HG02678 (cell line): ENCODE results near the gene COPG1.

ENCODE experiments used
- ATAC-seq: cut with Tn5 transposase; IDR thresholded peaks from one replicate; pipeline ENCODE4 v1.9.1; 2021; ENCODE audit warnings: mild to moderate bottlenecking, moderate library complexity; ENCODE audit not compliant: unreplicated experiment

COPG1 gene

DNA sequence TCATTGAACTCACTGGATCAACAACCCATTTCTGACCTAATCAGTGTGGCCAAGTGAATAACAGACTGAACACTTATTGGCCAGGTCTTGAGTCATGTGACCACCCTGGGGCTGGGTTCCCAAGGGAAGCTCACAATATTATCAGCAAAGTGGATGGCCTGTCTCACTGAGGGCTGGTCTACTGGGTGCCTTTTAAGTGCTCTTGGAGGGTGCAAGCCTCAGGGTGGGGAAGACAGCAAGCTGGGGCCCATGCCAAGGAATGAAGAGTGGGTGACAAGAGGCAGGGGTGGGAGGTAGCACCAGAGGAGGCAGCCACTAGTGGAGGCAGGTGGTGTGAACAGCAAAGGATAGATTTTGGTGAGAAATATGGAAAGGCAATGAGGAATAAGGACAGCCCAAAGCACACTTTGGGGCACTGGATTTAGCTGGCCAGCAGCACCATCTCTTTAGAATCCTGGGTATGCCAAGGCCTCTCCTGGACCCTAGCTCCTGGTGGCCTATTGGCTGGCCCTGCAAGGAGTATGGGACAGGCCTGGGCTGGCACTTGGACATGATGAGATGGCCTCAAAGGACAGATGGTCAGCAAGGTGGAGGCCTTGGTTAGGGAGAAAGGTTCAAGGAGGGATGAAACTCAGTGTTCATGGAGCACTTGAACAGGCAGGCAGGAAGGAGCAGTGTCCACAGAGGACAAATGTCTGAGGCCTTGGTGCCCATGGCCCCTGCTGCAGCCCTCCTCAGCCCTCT, 63.4 kb downstream of the COPG1 start:
- no peak for ATAC-seq

DNA sequence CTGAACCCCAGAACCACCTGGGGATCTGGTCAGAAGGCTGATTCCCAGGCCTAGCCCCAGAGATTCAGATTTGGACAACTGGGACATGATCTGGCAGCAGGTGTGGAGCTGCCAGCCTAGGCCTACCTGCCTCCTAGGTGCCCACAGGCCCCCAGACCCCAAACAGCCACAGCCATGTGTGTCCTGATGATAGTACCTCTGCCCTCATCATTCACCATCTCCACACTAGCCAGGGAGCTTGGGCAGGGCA, 63.9 kb downstream of the COPG1 start:
- ATAC-seq: no peak

DNA sequence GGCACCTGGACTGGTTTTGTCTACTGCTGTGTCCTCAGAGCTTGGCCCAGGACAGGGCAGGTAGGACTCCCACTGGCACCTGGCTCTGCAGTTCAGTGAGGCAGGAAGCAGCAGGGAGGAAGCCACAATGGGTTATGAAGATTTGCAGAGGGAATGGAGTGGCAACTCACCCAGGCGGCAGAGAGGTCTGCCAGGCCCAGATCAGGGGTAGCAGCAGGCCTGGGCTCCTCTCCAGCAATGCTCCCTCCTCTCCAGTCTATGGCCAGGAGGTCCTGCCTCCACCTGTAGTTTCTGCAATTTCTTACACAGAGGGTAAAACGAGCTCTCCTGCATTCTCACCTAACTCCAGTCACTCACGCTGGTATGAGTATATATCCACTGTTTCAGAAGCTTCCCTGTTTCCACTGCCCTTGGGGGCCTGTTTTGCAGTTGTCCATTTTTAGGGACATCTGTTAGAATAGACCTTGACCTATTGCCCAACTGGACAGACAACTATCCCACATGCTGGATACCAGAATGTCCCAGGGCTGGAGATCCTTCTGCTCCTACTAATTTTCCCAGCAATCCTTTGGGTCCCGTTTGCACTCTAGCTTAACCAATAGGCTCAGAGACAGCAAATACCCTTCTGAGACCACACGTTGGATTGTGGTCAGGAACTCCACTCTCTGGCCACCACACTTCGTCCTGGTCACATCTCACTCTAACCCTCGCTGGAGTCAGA, 64.4 kb downstream of the COPG1 start:
- no peak for ATAC-seq

DNA sequence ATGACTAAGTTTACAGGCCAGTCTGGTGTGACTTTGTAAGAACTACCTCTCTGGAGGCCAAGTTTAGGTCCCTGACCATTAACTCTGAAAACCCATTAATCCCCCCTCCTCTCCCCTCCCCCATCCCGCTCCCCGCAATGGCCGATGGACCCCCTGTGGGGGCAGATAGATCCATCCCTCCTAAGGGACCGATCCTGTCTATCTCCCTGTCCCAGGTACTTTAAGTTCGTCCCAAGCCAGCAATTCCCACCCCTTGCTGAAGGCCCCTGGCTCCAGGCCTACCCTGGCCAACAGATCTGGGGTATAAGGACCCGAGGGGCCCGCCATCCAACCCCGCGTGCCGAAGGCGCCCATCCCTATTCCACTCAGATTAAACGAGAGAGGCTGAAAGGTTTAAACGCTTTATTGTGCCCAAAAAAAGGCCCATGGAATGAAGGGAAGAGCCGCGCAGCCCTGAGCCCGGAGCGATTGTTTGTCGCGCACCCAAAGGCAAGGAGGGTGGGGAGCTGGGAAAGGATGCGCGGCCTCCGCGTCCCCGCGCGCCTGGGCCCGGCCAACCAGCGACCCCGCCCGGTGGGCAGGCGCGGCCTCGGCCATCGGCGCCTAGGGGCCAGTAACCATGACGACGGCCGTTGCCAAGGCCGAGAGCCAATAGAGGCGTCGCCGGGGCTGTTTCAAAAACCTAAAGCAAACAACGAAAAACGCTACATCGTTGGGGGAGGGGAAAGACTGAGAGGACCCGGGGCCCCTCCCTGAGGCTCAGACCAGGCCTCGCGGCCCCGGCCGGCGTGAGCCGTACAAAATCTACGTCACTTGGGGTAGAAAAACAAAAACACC, 65.2 kb downstream of the COPG1 start:
- ATAC-seq: no peak

DNA sequence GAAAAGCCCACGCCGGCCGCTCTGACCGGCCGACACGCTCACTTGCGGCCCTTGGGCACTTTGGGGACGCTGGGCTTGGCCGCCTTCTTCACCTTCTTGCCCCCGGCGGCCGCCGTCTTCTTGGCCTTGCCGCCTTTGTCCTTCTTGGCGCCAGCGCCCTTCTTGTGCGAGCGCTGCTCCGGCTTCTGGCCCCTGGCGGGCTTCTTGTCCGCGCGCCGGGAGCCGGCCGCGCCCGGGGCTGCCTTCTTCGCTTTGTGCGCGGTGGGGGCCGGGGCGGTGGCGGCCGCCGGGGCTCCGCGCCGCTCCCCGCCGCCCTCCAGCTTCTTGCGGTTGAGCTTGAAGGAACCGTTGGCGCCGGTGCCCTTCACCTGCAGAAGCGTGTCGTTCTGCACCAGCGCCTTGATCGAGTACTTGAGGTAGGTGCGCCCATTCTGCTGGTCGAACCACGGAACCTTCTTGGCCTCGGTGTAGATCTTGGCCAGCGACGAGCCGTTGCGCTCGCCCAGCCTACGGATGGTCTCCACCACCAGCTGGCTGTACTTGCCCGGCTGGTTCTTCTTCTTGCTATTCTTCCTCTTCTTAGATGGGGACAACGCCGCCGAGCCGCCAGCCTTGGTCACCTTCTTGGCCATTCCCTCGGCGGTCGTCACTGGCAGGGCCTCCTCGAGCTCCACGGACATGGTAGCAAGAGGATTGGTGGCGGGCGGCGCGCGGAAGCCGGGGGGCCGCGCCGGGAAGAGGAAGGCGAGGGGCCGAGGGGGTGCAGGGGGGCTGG, 66.0 kb downstream of the COPG1 start:
- ATAC-seq: no peak

DNA sequence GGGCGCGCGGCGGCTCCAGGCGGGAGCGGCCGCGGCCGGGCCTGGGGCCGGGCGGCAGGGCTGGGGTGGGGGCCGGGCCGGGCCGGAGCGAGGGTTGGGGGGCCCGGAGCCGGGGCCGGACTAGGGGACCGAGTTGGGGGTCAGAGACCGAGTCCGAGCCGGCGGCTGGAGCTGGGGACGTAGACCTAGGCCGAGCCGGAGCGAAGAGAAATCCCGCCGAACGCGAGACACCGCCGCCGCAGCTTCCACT, 66.5 kb downstream of the COPG1 start:
- ATAC-seq: no peak

DNA sequence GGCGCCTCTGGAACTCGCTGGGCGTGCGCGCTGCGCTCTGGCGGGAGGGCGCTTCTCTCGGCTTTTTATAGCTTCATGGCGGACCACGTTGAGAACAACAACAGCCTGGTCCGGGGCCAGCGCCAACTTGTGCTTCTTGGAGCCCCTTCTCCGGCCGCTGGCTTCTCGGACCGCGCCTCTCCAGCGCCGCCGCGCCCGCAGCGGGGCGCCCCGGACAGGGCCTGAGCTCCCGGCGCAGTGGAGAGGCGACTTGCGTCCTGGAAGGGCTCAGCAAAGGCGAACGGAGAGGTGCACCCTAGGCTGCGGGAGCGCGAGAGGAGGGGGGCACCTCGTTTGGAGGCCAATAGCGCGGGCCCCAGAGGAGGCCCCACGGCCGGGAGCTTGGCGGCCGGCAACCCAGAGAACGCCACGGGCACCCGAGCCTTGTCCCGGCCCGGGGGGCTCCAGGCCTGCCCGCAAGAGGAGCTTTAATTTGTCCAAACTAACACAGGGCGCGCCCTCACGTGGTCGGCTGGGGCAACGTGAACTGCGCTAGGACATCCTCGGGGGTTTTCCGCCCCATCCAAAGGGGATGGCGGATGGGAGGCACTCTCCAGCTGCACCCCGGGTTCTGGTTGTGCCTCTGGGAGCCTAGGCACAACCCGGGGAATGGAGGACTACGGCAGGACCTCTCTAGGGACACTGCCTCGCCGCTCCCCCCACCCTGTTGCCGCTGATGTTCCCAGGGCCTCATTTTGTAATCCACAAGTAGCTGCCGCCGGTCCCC, 67.0 kb downstream of the COPG1 start:
- ATAC-seq: peak; percentile 39

DNA sequence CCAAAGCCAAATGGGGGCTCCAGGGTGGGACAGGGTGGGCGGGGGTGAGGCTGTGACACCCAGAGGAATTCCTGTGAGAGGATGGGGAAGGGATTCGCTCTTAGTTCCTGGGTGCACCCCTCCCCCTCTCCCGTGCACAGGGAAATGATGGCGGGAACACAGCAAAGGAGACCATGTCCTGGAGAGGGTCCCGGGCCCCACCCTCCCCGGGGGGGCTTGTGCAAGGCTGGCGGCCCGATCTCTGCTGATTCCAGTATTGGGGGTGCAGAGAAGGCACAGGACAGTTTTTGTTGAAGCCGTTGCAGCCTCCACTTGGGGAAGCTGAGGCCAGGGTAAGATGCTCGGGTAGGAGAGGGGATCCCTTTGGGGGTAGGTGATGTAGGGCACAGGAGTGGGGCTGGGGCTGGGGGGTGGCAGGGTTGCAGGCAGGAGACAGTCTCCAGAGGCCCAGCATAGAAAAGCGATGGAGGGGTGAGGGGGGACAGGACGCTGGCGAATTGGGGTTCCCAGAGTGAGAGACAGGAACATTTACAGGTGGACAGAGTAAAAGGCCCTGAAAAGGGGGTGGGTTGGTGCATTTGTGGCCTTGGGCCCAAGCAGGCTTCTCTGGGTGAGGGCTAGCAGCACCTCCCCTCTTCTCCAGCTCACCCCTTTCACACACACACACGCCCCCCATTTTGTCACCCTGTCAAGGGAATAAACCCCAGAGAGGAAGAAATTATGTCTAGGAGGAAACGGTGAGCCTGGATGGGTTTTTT, 67.8 kb downstream of the COPG1 start:
- ATAC-seq: no peak

DNA sequence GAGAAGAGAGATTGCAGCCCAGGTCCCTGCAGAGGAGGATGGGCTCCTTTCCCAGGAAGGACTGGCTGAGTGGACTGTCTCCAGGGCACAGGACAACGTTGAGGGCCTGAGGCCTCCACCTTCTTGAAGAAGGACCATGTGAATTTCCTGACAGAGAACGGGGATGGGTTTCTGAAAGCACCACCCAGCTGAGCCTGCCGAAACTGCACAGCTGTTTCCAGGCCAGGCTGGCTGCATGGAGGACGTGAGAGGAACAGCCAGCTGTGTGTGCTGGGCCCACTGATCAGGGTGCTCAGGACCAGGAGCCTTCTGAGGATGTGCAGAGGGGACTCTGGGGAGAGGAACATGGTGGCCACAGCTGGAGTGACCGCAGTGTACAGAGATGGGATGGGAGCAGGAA, 68.4 kb downstream of the COPG1 start:
- no peak for ATAC-seq

DNA sequence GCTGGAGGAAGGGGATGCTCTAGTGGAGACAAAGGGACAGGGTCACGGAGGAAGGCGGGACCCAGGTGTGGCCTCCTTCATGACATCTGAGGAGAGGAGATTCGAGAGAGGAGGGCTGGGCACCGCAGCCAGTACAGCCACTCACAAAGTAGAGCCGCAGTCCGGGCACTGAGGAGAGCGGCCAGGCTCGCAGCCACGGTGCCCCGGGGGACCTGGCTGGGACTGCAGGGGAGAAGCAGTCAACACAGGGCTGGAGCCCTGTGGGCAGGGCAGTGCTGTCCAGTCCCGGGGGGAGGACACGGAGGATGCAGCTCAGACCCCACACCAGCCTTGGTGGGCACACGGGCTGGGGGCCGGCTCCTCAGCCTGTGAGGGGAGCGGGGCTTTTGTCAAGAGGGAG, 69.5 kb downstream of the COPG1 start:
- no peak for ATAC-seq

DNA sequence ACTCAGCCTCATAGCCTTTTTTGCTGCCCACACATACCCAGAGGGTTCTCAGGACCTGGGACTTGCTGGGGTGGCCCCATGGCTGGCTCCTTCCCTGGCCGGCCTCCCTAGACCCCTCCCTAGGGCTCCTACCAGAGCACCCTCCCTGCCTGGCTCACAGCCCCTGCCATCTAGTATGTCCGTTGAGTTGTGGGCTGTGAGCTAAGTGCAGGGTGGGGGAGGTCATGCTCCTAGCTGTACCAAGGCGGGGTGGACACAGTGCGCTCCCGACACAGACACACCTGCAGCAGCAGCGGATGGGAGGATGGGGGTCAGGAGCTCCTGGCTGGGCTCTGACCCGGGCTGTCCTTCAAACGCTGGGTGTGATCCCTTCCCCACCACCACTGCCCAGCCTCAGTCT, 70.9 kb downstream of the COPG1 start:
- no peak for ATAC-seq

DNA sequence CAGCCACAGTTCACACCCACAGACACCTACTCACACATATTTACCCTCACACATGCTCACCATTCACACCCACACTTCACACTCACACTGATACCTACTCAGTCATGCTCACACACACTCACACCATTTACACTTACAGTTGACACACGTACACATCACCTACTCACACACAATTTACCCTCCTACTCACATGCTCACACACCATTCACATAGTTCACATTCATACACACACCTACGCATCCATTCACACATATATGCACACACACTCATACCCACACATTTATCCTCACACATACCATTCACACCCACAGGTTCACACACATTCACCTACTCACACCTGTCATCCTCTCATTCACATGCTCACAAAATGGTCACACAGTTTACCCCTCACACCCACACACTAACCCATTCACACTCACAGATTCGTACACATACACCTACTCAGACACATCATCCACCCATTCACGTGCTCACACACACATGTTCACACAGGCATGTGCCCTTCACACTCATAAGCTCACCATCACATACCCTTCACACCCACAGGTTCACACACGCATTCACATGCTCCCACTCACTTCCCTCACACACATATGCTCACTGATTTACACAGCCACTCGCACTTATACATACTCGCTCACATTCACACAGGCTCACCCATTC, 71.5 kb downstream of the COPG1 start:
- ATAC-seq: no peak

DNA sequence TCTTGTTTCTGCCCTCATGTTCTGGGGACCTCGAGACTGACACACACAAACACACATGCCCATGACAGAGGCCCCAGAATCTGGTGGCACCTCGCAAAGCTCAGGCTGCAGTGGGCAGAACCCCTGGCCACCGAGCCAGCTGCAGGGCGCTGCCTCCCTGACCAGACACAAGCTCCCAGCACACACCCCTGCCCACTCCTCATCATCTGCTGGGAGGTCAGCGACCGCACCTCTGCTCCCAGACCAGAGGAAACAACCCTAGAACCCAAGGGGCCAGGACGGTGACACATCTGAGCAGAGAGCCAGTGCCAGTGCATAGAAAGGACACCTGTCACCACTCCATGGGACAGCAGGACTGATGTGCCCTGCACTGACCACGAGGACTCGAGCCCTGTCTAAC, 72.5 kb downstream of the COPG1 start:
- no peak for ATAC-seq

DNA sequence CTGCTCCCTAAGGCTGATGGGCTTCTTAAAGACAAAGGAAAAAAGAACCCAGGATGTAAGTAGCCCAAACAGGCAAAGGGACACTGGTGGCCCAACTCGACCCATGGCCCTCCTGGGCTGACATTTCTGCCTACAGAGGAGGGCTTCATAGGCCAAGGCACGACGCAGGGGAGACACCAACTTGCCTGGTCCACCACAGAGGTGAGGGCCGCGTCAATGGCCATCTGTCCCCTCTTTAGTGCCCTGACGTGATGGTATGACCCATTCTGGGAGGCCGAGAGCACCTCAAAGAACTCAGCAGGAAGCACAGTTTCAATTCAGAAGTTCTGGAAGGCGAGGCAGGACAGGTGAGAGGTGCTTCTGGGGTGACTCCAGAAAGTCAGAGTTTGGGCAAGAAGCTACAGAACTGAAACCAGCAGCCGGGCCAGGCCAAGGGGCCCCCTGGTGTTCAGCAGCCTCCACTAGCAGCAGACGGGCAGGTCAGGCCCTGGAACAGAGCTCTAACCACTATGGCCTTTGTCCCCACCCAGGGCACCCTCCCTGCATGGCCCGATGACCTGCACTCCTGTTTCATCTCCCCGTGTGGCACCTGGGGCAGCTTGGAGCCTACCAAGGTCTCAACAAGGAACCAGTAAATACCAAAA, 74.4 kb downstream of the COPG1 start:
- ATAC-seq: peak; percentile 44

DNA sequence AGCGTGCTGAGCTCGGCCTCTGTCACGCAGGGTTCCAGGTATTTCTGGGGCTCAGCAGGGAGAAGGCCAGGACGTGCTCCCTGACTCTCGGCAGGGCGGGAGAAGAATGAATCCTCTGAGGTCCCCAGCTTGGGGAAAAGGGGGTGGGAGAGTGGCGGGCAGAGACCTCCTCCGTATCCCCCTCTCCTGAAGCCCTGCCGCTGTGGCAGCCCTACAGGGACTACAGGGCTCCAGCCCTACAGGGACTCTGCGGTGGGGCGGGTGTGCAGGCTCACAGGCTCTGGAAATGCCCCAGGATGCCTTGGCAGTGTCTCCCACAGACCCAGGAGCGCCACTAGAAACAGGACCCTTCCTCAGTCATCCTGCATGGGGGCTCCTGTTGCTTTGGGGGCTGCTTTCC, 75.4 kb downstream of the COPG1 start:
- no peak for ATAC-seq

DNA sequence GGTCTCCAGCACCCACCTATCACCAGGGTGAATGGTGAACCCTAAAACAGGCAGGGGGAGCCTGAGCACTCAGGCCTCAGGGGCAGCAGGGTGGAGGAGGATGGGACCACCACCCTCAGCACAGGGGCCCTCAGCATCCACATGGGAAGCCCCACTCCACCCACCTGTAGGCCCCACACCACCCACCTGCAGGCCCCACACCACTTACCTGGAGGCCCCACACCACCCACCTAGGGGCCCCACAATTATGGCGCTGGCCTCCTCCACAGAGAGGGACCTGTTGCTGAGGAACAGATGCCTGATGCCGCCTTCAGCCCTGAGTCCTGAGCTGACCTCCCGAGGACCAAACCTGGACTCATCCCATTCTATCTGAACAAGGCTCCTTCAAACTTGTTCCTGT, 76.0 kb downstream of the COPG1 start:
- no peak for ATAC-seq

DNA sequence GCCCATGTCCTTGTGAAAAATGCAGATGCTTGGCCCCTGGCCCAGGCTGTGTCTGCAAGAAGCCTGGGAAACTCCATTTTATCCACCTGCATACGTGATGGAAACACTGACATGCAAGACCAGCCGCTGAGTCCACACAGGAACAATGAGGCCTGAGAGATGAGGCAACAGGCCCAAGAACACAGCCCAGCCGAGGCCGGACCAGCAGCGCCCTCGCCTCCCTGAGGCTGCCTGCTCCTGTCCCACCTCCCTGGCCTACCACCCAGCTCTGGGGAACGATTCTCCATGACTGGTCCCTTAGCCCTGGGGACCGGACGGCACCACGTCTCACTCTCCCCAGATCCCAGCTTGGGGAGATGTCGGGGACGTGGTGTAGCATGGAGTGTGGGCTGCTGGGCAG, 76.7 kb downstream of the COPG1 start:
- ATAC-seq: no peak

DNA sequence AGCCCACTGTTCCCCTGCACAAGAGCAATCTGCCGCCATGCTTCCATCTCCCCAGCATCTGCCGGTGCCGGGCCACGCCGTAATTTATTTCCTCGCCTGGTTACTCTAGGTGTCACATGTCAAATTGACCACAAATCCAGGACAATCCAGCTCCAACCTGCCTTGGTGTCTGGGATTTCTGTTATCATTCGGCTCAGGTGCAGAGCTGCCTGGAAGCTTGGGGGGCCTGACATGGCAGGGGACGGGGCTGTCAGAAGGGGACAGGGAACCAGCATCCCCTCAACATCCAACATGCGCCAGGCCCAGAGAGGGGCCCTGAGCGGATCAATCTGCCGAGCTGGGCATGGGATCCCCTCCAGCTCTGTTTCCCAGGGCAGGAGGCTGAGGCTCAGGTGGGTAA, 77.2 kb downstream of the COPG1 start:
- no peak for ATAC-seq
